ENCODE measurements around the gene DKKL1.

The DKKL1 gene

GRCh38 chr19:49422407-49423070 lies 58.9 kb downstream of the DKKL1 start:
- peak; percentile 50 for DNase-seq

- no peak for DNase-seq
These were observed 59.7 kb downstream of the DKKL1 start, which contains the start of gene PTH2 for GRCh38 chr19:49423071-49423984. Gene PTH2, minus strand, starts transcription at chr19:49423441. Its CDS starts 102 bp downstream, at chr19:49423339.

GRCh38 chr19:49423985-49424303 lies 60.3 kb downstream of the DKKL1 start:
- DNase-seq, result peak; percentile 16

All from activated CD4-positive, alpha-beta T cell treated with anti-CD3 and anti-CD28 coated beads, Interleukin-2, amount 50 U/mL, for 16 hours (primary cell).